Ovary (tissue), 3 donors: ENCODE data around the gene AMBRA1.

Experiments used
- CTCF ChIP-seq, 3 donors: fragments of 450-650 bp in 2 of 3; fragments of 200-600 bp in 1 of 3; IDR thresholded peaks; one replicate each; pipeline versions ENCODE4 v1.5.1 to v1.8.0; 2016 to 2022; ENCODE audit warnings: antibody characterized with exemption in 3 of 3, mild to moderate bottlenecking in 1 of 3
- POLR2A ChIP-seq: fragments of 450-650 bp; IDR thresholded peaks from one replicate; pipeline ENCODE4 v1.6.1; 2017; ENCODE audit warnings: antibody characterized with exemption, mild to moderate bottlenecking, moderate library complexity
- donor health status: DM: no; HTN: no; CAD: no.

GRCh38 chr11:46630237-46630636 lies 36.4 kb upstream of the AMBRA1 start:
- TF ChIP-seq CTCF (IDR thresholded peaks at IDR 0.05): no peak
- no peak for TF ChIP-seq POLR2A
